Measurements from ENCODE around the gene AMH.
"Not testable (repeated sequence)": the region's sequence is repeated elsewhere in the genome, so short reads cannot be mapped to it uniquely, and the experiment has no call there.

AMH gene

DNA sequence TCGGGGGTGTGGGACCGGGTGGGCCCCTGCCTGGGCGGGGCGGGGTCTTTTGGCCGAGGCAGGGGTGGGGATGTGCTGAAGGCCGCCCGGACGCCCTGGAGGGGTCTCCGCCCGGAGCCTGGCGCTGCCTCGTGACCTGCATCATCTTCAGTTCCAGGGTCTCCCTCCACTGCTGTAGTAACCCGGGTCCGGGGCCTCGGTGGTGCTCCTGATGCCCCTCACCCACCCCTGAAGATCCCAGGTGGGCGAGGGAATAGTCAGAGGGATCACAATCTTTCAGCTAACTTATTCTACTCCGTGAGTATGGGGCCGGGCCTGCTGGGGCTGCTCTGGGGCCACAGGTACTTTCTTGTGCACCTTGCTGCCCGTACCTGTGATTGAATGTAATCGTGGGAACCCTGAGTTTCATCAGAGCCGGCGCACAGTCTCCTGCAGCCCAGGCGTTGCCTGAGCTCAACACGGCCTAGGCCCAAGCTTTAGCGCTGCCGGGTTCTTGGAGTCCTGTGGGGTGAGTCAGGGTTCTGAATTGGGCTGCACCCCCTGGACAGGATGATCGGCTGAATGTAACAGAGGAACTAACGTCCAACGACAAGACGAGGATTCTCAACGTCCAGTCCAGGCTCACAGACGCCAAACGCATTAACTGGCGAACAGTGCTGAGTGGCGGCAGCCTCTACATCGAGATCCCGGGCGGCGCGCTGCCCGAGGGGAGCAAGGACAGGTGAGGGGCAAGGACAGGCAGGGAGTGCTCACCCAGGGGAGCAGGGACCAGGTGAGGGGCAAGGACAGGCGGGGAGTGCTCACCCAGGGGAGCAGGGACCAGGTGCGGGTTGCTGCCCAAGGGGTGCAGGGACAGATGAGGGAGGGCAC is 22.3 kb downstream of the AMH start:
- no peak for DNase-seq

DNA sequence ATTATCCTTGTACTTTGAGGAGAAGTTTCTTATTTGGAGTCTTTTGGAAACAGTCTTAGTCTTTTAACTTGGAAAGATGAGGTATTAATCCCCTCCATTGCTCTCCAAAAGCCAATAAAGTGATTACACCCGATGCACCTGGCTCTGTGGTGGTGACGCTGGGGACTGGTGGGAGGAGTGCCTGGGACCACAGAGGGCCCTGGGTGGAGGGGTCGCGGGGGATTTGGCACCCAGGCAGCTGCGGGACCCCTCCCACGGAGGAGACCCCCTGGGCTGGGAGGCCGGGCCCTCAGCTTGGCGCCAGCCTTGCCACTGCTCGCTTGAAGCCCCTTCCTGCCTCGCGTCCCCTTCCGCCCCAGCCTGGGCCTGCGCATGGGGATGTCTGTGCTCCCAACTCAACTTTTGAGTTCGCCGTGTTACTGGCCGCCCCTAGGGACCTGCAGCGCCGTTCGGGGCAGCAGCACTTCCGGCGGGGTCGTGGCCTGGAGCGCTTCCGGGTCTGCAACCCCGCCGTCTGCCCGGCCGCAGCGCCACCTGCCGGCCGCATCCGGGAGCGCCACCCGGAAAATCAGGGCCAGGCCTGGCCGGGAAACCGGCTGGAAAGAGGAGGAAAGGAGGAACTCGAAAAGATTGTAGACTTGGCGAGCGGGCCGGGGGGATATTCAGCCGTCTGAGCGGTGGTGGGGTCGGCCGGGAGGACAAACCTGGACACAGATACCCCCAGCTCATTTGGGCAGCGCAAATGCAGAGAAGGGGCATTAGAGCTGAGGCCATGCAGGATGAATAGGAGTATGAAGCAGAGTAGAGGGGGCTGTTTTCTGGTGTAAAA is 24.4 kb downstream of the AMH start:
- DNase-seq, result peak; percentile 70

DNA sequence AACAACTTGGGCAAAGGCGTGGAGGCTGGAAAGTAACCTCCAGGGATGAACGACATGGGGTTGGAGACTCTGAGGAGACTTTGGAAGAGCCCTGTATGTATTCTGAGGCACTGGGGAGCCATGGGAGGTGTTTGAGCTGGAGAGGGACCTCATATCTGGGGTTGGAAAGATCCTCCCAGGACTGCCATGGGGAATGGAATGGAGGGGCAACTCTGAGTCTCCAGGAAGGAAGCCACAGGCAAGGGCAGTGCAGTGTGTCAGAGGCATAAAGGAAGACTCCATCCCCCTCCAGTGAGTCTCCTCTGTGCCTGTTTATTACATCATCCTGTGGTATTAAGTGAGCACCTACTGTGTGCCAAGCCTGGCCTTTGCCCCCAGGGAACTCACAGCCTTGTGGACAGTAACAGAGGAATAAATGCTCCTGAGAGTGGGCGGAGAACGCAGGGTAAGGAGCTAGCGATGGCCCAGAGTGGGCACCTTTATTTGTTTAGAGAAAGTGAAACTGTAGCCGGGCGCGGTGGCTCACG is 25.1 kb downstream of the AMH start:
- no peak for DNase-seq

- peak; percentile 78 for DNase-seq
These were observed 25.9 kb downstream of the AMH start for GRCh38 chr19:2274931-2275535.

- no peak for DNase-seq
These were observed 26.7 kb downstream of the AMH start for GRCh38 chr19:2275588-2276428.

DNA sequence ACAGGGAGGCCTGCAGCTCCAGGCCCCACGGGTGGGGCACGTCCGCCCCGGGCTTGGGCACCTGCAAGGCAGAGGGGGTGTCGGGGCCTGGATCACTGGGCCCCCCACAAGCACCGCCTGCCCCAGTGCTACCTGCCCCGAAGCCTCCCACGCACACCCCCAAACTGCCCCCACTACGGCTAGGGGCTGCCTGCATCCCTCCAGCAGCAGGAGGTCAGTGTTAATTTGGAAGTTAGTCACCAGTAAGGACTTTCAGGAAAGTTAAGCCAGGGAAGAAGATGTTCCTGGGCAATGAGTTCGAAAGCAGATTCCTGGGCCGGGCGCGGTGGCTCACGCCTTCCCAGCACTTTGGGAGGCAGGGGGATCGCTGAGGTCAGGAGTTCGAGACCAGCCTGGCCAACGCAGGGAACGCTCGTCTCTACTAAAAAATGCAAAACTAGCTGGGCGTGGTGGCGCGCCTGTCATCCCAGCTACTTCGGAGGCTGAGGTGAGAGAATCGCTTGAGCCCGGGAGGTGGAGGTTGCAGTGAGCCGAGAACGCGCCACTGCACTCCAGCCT is 27.4 kb downstream of the AMH start:
- DNase-seq, result no peak

GRCh38 chr19:2277138-2277537 is 28.0 kb downstream of the AMH start:
- no peak for DNase-seq

- no peak for DNase-seq
These were observed 29.5 kb downstream of the AMH start for GRCh38 chr19:2278459-2279158.

DNA sequence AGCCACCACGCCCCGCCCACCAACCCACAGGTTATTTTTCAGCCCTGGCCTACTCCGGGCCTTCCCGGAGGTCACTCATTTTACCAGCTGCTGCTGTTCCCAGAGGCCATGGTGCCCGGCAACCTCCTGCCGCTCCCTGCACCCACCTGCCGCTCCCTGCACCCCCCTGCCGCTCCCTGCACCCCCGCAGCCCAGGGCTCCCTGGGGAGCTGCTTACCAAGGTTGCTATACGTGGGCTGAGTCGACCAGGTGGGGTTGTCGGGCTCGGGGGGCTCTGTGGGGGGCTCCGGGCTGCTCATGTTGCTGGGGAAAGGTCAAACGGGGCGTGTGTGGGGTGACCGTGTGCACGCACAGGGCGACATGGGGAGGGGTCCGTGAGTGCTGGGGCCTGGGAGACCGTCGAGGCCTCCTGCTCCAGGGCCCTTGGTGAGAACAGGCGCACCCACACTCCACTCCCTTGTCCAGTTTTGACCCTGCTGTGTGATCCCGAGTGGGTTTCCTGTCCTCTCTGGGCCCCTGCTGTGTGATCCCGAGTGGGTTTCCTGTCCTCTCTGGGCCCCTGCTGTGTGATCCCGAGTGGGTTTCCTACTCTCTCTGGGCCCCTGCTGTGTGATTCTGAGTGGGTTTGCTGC is 31.6 kb downstream of the AMH start:
- no peak for DNase-seq

GRCh38 chr19:2281265-2282061 is 32.3 kb downstream of the AMH start:
- DNase-seq, result not testable (repeated sequence)

- no peak for DNase-seq
These were observed 33.1 kb downstream of the AMH start, which contains the start of gene PEAK3 for GRCh38 chr19:2282062-2282861. PEAK3 (minus strand) TSS chr19:2282175; CDS start chr19:2280931, 1,244 bp downstream.

DNA sequence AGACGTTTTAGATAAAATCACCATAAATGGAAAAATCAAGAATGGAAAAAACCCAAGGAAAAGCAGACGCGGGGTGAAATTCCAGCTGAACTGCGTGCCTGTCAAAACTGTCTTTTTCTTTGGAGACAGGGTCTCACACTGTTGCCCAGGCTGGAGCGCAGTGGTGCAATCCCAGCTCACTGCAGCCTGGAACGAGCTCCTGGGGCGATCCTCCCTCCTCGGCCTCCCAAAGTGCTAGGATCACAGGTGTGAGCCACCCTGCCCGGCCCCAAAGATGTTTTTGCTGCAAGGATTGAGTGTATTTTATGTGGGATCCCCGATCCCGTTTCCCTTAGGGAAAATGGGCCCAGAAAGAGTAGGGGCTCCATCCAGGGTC is 33.7 kb downstream of the AMH start:
- DNase-seq, result no peak

- no peak for DNase-seq
These were observed 34.8 kb downstream of the AMH start for GRCh38 chr19:2283835-2284507.

DNA sequence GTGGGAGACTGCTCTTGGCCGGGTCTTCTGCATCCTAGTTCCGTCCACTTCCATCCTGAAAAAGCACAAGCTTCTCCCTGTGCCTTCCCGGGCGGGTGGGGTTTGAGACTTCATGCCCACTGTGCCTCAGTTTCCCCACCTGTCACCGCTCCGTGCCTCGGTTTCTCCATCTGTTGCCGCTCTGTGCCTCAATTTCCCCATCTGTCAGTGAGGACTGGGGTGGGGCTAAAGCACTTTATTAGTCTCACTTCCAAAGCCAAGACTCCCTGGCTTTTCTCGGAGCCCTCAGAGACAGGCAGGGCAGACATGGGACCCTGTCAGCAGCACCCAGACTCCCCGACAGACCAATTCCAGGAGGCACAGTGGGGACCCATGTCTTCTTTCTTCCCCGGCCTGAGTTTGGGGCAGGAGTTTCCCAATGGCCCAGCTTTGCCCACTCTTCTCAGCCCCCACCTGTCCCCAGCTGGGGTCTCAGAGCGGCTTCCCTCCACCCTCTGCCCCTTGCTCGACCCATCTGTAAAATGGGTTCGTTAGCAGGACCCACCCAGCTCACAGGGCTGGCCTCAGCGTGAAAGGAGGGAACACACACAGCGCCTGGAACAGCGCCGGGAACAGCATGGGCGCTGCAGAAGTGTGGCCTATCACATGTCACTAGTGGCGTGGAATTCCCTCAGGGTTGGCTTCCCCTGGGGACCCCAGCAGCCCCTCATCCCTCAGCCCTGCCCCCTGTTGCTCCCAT is 37.4 kb downstream of the AMH start:
- no peak for DNase-seq

GRCh38 chr19:2287585-2288337 is 38.6 kb downstream of the AMH start:
- no peak for DNase-seq

- DNase-seq, result no peak
These were observed 39.3 kb downstream of the AMH start for GRCh38 chr19:2288338-2288817.

All from DMS53 (cell line).